Fibroblast of skin of left quadriceps (primary cell): ENCODE data around the gene XIAP.
"Not testable (repeated sequence)": the region's sequence is repeated elsewhere in the genome, so short reads cannot be mapped to it uniquely, and the experiment has no call there.

ENCODE experiments used
- DNase-seq, 2 experiments: peaks; one replicate each; pipeline ENCODE4 v3.0.0-alpha.2; 2013; ENCODE audit warnings: low read depth in 2 of 2

The XIAP gene

GRCh38 chrX:123859846-123860838, at the start of gene XIAP:
TSS of gene XIAP (plus strand) at chrX:123860053. CDS start at chrX:123885663, 25,610 bp downstream.
- peak; percentile 35 to 42 for DNase-seq

- DNase-seq = no peak
Measured at GRCh38 chrX:123814343-123814742, 45.5 kb upstream of the XIAP start.

- not testable (repeated sequence) for DNase-seq
Measured at GRCh38 chrX:123814934-123815394, 44.9 kb upstream of the XIAP start.

GRCh38 chrX:123817288-123817894, 42.5 kb upstream of the XIAP start:
- no peak for DNase-seq

GRCh38 chrX:123818243-123818642, 41.6 kb upstream of the XIAP start:
- no peak for DNase-seq

- DNase-seq = no peak
Measured at GRCh38 chrX:123822965-123823364, 36.9 kb upstream of the XIAP start.

- no peak for DNase-seq
Measured at GRCh38 chrX:123830309-123830708, 29.5 kb upstream of the XIAP start.

DNA sequence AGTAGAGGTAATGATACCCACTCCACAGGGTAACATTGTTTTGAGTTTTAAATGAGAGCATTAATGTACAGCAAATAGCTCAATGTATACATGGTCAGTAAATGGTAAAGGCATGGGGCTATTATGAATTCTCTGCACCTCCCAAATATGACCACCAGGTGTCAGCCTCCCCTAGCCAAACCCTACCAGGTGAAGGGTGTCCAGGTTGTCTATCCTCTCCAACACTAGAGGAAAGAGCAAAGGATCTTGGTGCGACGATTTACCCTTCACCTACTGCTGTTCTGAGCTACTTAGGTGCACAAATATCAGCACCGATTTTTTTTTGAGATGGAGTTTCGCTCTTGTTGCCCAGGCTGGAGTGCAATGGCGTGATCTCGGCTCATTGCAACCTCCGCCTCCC, 26.5 kb upstream of the XIAP start:
- DNase-seq = no peak

GRCh38 chrX:123834116-123834515, 25.7 kb upstream of the XIAP start:
- no peak for DNase-seq

GRCh38 chrX:123835661-123836371, 24.0 kb upstream of the XIAP start:
- no peak for DNase-seq

DNA sequence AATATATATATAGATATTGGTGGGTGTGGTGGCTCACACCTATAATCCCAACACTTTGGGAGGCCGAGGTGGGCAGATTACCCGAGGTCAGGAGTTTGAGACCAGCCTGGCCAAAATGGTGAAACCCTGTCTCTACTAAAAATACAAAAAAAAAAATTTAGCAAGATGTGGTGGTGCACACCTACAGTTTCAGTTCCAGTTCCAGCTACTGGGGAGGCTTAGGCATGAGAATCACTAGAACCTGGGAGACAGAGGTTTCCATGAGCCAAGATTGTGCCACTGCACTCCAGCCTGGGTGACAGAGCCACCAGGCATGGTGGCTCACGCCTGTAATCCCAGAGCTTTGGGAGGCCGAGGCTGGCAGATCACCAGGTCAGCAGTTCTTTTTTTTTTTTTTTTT, 14.7 kb upstream of the XIAP start:
- not testable (repeated sequence) for DNase-seq

DNA sequence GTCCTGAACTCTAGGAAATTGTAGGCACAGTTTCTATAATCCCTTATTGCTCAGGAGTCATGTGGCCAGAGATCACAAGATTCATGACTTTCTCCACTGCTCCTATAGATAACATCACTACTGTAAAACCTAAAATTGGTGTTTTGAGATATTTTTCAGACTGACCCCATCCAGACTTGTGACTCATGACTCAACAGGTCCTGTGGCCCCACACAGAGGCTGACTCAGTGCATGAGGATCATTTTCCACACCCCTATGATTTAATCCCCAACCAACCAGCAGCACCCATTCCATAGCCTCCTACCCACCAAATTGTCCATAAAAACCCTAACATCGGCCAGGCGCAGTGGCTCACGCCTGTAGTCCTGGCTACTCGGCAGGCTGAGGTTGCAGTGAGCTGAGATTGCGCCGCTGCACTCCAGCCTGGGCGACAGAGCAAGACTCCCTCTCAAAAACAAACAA, 13.2 kb upstream of the XIAP start:
- no peak for DNase-seq

- DNase-seq = no peak
Measured at GRCh38 chrX:123847056-123847455, 12.8 kb upstream of the XIAP start.

- DNase-seq = no peak
Measured at GRCh38 chrX:123849096-123849495, 10.8 kb upstream of the XIAP start.

- DNase-seq = not testable (repeated sequence)
Measured at GRCh38 chrX:123849906-123850305, 9.9 kb upstream of the XIAP start.

- no peak for DNase-seq
Measured at GRCh38 chrX:123851079-123851478, 8.8 kb upstream of the XIAP start.

DNA sequence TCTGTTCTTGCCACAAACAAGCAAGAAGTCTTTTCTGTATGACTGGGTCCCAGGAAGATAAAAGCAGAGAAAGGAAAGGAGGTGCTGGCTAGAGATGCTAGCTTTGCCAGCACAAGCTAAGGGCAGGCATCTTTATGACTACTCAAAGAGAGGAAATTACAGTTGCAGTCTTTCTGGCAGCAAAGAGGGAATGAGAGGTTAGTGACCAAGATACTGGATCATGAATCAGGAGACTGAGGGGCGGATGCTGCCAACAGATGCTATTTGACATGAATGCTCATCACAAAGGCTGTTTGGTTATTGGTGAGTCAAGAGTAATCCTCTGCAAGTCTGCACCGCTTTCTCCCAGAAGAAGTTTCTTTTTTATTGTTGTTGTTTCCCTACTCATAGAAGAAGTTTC, 5.5 kb upstream of the XIAP start:
- DNase-seq = no peak

GRCh38 chrX:123859409-123859845, 426 bp upstream of the XIAP start:
- no peak for DNase-seq

DNA sequence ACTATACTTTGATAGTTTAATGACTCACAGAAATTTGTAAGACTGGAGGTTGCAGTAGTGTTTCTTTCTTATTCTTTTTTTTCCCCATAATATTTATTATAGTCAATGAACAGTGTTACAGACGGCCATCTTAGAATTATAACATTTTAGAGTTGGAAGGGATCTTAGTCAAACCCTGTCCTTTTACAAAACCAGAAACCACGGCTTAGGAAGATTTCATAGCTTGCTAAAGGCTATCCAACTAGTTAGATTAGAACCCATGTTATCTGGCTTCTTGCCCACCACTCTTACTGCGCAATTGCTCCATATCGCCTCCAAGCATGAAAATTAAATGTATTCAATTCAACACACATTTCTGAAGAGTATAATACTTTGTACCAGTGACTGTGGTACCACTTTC, 1.1 kb downstream of the XIAP start:
- no peak for DNase-seq

DNA sequence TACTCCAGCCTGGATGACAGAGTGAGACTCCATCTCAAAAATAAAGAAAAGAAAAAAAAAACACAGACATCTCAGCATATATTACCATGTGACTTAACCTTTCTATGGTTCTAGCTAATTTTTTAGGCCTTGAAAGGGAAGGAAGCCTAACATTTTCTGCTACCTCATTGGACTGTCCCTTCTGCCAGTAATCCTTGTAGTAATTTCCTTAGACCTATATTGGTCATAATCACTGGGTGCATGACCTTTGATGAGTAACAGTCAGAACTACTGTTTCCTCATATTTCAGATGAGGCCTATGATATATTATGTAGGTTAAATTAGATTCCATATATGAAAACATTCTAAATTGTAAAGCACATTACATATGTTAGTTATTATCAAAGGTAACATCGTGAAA, 9.6 kb downstream of the XIAP start:
- no peak for DNase-seq

- DNase-seq = no peak
Measured at GRCh38 chrX:123871309-123871708, 11.5 kb downstream of the XIAP start.

DNA sequence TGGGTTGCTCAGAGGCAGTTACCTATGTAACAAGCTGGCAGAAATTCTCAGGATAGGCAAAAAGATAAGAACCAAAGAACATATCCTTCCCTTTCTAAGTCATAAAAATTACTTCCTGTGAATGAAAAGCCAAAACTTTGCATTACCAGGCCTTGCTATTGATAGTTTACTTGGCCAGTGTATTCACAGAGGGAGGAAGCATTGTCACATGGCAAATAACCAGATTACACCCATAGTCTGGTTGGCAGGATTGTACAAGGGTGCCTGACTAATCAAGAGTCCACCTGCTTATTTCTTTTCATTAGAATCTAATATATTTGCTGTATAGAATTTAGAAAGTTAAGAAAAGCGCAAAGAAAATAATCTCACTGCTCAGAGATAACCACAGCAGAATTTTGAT, 14.1 kb downstream of the XIAP start:
- no peak for DNase-seq
